GM23338 (cell line): Measurements from ENCODE around the gene ZNF800. TPM values are rescaled to one million over a fixed set of nuclear protein-coding genes. Genes with fewer than 3 reads are reported as not detected.

Experiments used
- ATAC-seq: fragments of 200-7000 bp; cut with Tn5 transposase; 3 replicates; pipeline ENCODE4 v1.9.1; 2020
- DNase-seq: peaks from one replicate; pipeline ENCODE4 v3.0.0-alpha.2; 2015; ENCODE audit warnings: low spot score
- H2AFZ ChIP-seq: fragments of 200-600 bp; sonication (generic); 2 replicates; pipeline ENCODE4 v1.8.0; 2016; ENCODE audit warnings: antibody characterized with exemption, mild to moderate bottlenecking, moderate library complexity
- H3F3A ChIP-seq: fragments of 200-600 bp; sonication (generic); replicated peaks from 2 replicates; pipeline ENCODE4 v1.8.0; 2017; ENCODE audit warnings: antibody characterized with exemption, mixed run types, low read depth
- H3K27ac ChIP-seq: fragments of 200-600 bp; sonication (generic); 2 replicates; pipeline ENCODE4 v1.6.1; 2016; ENCODE audit warnings: low read depth
- H3K27me3 ChIP-seq: fragments of 200-600 bp; sonication (generic); 2 replicates; pipeline ENCODE4 v1.8.0; 2016; ENCODE audit warnings: mild to moderate bottlenecking, mixed run types, moderate library complexity; ENCODE audit not compliant: insufficient read depth
- H3K36me3 ChIP-seq: fragments of 200-600 bp; sonication (generic); 2 replicates; pipeline ENCODE4 v1.8.0; 2016; ENCODE audit warnings: mild to moderate bottlenecking; ENCODE audit not compliant: insufficient read depth
- H3K4me1 ChIP-seq: fragments of 200-600 bp; sonication (generic); 2 replicates; pipeline ENCODE4 v1.8.0; 2016; ENCODE audit warnings: mild to moderate bottlenecking, moderate library complexity; ENCODE audit not compliant: insufficient read depth
- H3K4me2 ChIP-seq: fragments of 200-600 bp; sonication (generic); 2 replicates; pipeline ENCODE4 v1.7.1; 2017; ENCODE audit warnings: mixed run types
- H3K4me3 ChIP-seq: fragments of 200-600 bp; sonication (generic); 2 replicates; pipeline ENCODE4 v1.6.1; 2016; ENCODE audit warnings: mixed run types
- H3K79me2 ChIP-seq: fragments of 200-600 bp; sonication (generic); replicated peaks from 2 replicates; pipeline ENCODE4 v1.8.0; 2017; ENCODE audit warnings: mild to moderate bottlenecking; ENCODE audit not compliant: insufficient read depth
- H3K9me2 ChIP-seq: fragments of 200-600 bp; sonication (generic); 2 replicates; pipeline ENCODE4 v1.8.0; 2017; ENCODE audit not compliant: insufficient read depth
- H4K20me1 ChIP-seq: fragments of 200-600 bp; sonication (generic); replicated peaks from 2 replicates; pipeline ENCODE4 v1.8.0; 2017; ENCODE audit warnings: mild to moderate bottlenecking; ENCODE audit not compliant: insufficient read depth
- H3K27ac Mint-ChIP-seq: 2 replicates; pipeline ENCODE4 v1.8.0; 2020; ENCODE audit warnings: inconsistent platforms, mild to moderate bottlenecking, moderate library complexity, mixed read lengths
- H3K27me3 Mint-ChIP-seq: 3 replicates; pipeline ENCODE4 v1.8.0; 2022; ENCODE audit warnings: low read depth, mild to moderate bottlenecking, moderate library complexity, mixed read lengths, inconsistent platforms; ENCODE audit not compliant: insufficient read depth, poor library complexity
- H3K36me3 Mint-ChIP-seq: 3 replicates; pipeline ENCODE4 v1.8.0; 2021; ENCODE audit warnings: low read depth, mild to moderate bottlenecking, inconsistent platforms, moderate library complexity, mixed read lengths
- H3K4me1 Mint-ChIP-seq: 3 replicates; pipeline ENCODE4 v1.8.0; 2020; ENCODE audit warnings: mild to moderate bottlenecking, inconsistent platforms, mixed read lengths
- H3K4me3 Mint-ChIP-seq: 3 replicates; pipeline ENCODE4 v1.8.0; 2021; ENCODE audit warnings: moderate library complexity, mild to moderate bottlenecking, inconsistent platforms, mixed read lengths
- H3K9me3 Mint-ChIP-seq: 3 replicates; pipeline ENCODE4 v1.8.0; 2020; ENCODE audit warnings: moderate library complexity, mild to moderate bottlenecking, inconsistent platforms, mixed read lengths
- CREB1 ChIP-seq: fragments of 250-450 bp; sonication (Bioruptor Pico); IDR thresholded peaks from 2 replicates; pipeline ENCODE4 v1.5.0; 2020; ENCODE audit warnings: low read depth, mild to moderate bottlenecking, moderate library complexity
- EZH2 ChIP-seq: fragments of 200-600 bp; sonication (generic); IDR thresholded peaks from one replicate; pipeline ENCODE4 v1.8.0; 2017; ENCODE audit warnings: antibody characterized with exemption, mild to moderate bottlenecking, low read depth; ENCODE audit not compliant: unreplicated experiment
- EZH2phosphoT487 ChIP-seq: fragments of 200-600 bp; sonication (generic); IDR thresholded peaks from one replicate; pipeline ENCODE4 v1.8.1; 2018; ENCODE audit warnings: antibody characterized with exemption; ENCODE audit not compliant: unreplicated experiment
- JUNB ChIP-seq: IDR thresholded peaks from one replicate; pipeline ENCODE4 v1.6.1; 2016; ENCODE audit warnings: antibody characterized with exemption; ENCODE audit not compliant: unreplicated experiment
- NANOG ChIP-seq: IDR thresholded peaks from 2 replicates; pipeline ENCODE4 v1.6.1; 2016; ENCODE audit warnings: antibody characterized with exemption, borderline replicate concordance
- POLR2AphosphoS5 ChIP-seq: IDR thresholded peaks from 2 replicates; pipeline ENCODE4 v1.6.1; 2016; ENCODE audit warnings: antibody characterized with exemption, low read depth
- STAT1 ChIP-seq: IDR thresholded peaks from one replicate; pipeline ENCODE4 v1.6.1; 2016; ENCODE audit warnings: antibody characterized with exemption; ENCODE audit not compliant: unreplicated experiment
- ZNF114 ChIP-seq: fragments of 250-450 bp; sonication (Bioruptor Pico); IDR thresholded peaks from 2 replicates; pipeline ENCODE4 v1.5.0; 2020; ENCODE audit warnings: mild to moderate bottlenecking, moderate library complexity
- ZNF331 ChIP-seq: fragments of 250-450 bp; sonication (Bioruptor Pico); IDR thresholded peaks from 2 replicates; pipeline ENCODE4 v1.5.0; 2020; ENCODE audit warnings: low read depth, mild to moderate bottlenecking, moderate library complexity
- polyA plus RNA-seq: library from polyadenylated mRNA; unstranded; fragments of >200 nt; fragmentation: Nextera tagmentation; extraction: Ambion mirVana; gene quantifications from 2 replicates; pipeline ENCODE4 v1.2.1, GENCODE V29; 2016
- total RNA-seq: library from RNA; depleted of rRNA; stranded (reverse); fragments of >200 nt; shearing (Covaris generic); gene quantifications from 2 replicates; pipeline ENCODE4 v1.2.3, GENCODE V29; 2014
- TF ChIP-seq, protein P1 (sequence below), 2 experiments: fragments of 200-600 bp in 1 of 2; sonication (generic) in 1 of 2; conservative IDR thresholded peaks; 2 replicates each; pipeline versions ENCODE4 v1.5.1 to v1.6.1; 2016 to 2017; ENCODE audit warnings: antibody characterized with exemption in 2 of 2, low read depth in 2 of 2, mild to moderate bottlenecking in 2 of 2, moderate library complexity in 1 of 2
- TF ChIP-seq, protein P2 (sequence below): IDR thresholded peaks from one replicate; pipeline ENCODE4 v1.6.1; 2018; ENCODE audit warnings: antibody characterized with exemption; ENCODE audit not compliant: unreplicated experiment
- TF ChIP-seq, protein P3 (sequence below): fragments of 250-450 bp; sonication (Bioruptor Pico); IDR thresholded peaks from 2 replicates; pipeline ENCODE4 v1.5.0; 2020; ENCODE audit warnings: mild to moderate bottlenecking, moderate library complexity
- TF ChIP-seq, protein P4 (sequence below): IDR thresholded peaks from 2 replicates; pipeline ENCODE4 v1.6.1; 2016; ENCODE audit warnings: antibody characterized with exemption

Gene ZNF800
- total and polyA plus RNA-seq, 2 experiments from 2014 or later = 5.4 to 8.3 TPM

DNA sequence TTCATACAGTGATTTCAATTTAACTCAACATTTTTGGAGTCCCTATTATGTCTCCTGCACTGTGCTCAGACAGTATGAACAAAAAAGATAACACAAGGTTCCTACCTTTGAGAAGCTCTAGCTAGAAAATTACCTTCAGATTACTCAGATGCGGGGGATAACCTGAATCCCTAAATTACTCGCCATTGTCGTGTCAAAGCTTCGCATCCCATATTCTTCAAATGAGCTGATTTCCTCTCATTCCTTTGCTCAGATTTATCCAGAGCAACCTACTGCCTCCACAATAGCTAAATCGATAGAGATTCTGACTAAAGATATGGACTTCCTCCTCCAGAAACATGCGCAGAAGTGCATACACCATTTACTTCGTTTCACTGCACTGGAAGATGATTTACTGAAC lies 42.6 kb downstream of the ZNF800 start:
- H3K4me1 ChIP-seq = no peaks in the 10 kb centered on the region
- no peaks in the 10 kb centered on the region; the same call in 2 of the 3 replicates for H3K4me1 Mint-ChIP-seq
- DNase-seq = no peak
- H3K4me3 Mint-ChIP-seq = no peak overlapping the region
- H3F3A ChIP-seq = no peaks in the 10 kb centered on the region
- H3K9me2 ChIP-seq = no peaks in the 10 kb centered on the region
- peaks cover 48% of the 10 kb centered on the region for H3K27me3 ChIP-seq
- peaks cover 19% of the 10 kb centered on the region for H3K27me3 Mint-ChIP-seq
- H3K4me3 ChIP-seq = no peak overlapping the region
- TF ChIP-seq, protein P1, sequence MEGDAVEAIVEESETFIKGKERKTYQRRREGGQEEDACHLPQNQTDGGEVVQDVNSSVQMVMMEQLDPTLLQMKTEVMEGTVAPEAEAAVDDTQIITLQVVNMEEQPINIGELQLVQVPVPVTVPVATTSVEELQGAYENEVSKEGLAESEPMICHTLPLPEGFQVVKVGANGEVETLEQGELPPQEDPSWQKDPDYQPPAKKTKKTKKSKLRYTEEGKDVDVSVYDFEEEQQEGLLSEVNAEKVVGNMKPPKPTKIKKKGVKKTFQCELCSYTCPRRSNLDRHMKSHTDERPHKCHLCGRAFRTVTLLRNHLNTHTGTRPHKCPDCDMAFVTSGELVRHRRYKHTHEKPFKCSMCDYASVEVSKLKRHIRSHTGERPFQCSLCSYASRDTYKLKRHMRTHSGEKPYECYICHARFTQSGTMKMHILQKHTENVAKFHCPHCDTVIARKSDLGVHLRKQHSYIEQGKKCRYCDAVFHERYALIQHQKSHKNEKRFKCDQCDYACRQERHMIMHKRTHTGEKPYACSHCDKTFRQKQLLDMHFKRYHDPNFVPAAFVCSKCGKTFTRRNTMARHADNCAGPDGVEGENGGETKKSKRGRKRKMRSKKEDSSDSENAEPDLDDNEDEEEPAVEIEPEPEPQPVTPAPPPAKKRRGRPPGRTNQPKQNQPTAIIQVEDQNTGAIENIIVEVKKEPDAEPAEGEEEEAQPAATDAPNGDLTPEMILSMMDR (conservative IDR thresholded peaks at IDR 0.05; ENCODE audit: low read depth in 2 of 2) = no peak
- TF ChIP-seq ZNF331 (CRISPR knock-in tag) (no peak), EZH2 (no peak), POLR2AphosphoS5 (no peak), CREB1 (CRISPR knock-in tag) (no peak), EZH2phosphoT487 (no peak), STAT1 (no peak), JUNB (no peak), ZNF114 (no peak), NANOG (no peak)
- TF ChIP-seq, protein P2, sequence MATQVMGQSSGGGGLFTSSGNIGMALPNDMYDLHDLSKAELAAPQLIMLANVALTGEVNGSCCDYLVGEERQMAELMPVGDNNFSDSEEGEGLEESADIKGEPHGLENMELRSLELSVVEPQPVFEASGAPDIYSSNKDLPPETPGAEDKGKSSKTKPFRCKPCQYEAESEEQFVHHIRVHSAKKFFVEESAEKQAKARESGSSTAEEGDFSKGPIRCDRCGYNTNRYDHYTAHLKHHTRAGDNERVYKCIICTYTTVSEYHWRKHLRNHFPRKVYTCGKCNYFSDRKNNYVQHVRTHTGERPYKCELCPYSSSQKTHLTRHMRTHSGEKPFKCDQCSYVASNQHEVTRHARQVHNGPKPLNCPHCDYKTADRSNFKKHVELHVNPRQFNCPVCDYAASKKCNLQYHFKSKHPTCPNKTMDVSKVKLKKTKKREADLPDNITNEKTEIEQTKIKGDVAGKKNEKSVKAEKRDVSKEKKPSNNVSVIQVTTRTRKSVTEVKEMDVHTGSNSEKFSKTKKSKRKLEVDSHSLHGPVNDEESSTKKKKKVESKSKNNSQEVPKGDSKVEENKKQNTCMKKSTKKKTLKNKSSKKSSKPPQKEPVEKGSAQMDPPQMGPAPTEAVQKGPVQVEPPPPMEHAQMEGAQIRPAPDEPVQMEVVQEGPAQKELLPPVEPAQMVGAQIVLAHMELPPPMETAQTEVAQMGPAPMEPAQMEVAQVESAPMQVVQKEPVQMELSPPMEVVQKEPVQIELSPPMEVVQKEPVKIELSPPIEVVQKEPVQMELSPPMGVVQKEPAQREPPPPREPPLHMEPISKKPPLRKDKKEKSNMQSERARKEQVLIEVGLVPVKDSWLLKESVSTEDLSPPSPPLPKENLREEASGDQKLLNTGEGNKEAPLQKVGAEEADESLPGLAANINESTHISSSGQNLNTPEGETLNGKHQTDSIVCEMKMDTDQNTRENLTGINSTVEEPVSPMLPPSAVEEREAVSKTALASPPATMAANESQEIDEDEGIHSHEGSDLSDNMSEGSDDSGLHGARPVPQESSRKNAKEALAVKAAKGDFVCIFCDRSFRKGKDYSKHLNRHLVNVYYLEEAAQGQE = no peak
- TF ChIP-seq, protein P3, sequence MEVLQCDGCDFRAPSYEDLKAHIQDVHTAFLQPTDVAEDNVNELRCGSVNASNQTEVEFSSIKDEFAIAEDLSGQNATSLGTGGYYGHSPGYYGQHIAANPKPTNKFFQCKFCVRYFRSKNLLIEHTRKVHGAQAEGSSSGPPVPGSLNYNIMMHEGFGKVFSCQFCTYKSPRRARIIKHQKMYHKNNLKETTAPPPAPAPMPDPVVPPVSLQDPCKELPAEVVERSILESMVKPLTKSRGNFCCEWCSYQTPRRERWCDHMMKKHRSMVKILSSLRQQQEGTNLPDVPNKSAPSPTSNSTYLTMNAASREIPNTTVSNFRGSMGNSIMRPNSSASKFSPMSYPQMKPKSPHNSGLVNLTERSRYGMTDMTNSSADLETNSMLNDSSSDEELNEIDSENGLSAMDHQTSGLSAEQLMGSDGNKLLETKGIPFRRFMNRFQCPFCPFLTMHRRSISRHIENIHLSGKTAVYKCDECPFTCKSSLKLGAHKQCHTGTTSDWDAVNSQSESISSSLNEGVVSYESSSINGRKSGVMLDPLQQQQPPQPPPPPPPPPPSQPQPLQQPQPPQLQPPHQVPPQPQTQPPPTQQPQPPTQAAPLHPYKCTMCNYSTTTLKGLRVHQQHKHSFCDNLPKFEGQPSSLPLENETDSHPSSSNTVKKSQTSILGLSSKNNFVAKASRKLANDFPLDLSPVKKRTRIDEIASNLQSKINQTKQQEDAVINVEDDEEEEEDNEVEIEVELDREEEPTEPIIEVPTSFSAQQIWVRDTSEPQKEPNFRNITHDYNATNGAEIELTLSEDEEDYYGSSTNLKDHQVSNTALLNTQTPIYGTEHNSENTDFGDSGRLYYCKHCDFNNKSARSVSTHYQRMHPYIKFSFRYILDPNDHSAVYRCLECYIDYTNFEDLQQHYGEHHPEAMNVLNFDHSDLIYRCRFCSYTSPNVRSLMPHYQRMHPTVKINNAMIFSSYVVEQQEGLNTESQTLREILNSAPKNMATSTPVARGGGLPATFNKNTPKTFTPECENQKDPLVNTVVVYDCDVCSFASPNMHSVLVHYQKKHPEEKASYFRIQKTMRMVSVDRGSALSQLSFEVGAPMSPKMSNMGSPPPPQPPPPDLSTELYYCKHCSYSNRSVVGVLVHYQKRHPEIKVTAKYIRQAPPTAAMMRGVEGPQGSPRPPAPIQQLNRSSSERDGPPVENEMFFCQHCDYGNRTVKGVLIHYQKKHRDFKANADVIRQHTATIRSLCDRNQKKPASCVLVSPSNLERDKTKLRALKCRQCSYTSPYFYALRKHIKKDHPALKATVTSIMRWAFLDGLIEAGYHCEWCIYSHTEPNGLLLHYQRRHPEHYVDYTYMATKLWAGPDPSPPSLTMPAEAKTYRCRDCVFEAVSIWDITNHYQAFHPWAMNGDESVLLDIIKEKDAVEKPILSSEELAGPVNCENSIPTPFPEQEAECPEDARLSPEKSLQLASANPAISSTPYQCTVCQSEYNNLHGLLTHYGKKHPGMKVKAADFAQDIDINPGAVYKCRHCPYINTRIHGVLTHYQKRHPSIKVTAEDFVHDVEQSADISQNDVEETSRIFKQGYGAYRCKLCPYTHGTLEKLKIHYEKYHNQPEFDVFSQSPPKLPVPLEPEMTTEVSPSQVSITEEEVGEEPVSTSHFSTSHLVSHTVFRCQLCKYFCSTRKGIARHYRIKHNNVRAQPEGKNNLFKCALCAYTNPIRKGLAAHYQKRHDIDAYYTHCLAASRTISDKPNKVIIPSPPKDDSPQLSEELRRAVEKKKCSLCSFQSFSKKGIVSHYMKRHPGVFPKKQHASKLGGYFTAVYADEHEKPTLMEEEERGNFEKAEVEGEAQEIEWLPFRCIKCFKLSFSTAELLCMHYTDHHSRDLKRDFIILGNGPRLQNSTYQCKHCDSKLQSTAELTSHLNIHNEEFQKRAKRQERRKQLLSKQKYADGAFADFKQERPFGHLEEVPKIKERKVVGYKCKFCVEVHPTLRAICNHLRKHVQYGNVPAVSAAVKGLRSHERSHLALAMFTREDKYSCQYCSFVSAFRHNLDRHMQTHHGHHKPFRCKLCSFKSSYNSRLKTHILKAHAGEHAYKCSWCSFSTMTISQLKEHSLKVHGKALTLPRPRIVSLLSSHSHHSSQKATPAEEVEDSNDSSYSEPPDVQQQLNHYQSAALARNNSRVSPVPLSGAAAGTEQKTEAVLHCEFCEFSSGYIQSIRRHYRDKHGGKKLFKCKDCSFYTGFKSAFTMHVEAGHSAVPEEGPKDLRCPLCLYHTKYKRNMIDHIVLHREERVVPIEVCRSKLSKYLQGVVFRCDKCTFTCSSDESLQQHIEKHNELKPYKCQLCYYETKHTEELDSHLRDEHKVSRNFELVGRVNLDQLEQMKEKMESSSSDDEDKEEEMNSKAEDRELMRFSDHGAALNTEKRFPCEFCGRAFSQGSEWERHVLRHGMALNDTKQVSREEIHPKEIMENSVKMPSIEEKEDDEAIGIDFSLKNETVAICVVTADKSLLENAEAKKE (CRISPR knock-in tag) = no peak
- TF ChIP-seq, protein P4, sequence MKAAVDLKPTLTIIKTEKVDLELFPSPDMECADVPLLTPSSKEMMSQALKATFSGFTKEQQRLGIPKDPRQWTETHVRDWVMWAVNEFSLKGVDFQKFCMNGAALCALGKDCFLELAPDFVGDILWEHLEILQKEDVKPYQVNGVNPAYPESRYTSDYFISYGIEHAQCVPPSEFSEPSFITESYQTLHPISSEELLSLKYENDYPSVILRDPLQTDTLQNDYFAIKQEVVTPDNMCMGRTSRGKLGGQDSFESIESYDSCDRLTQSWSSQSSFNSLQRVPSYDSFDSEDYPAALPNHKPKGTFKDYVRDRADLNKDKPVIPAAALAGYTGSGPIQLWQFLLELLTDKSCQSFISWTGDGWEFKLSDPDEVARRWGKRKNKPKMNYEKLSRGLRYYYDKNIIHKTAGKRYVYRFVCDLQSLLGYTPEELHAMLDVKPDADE = no peak
- H3K27ac Mint-ChIP-seq = no peak overlapping the region
- H3K79me2 ChIP-seq = no peaks in the 10 kb centered on the region
- no peak overlapping the region for H2AFZ ChIP-seq
- no peak overlapping the region for H3K27ac ChIP-seq
- no peak for ATAC-seq
- no peaks in the 10 kb centered on the region for H3K36me3 Mint-ChIP-seq
- H3K4me2 ChIP-seq = no peak overlapping the region
- no peaks in the 10 kb centered on the region for H3K36me3 ChIP-seq
- H4K20me1 ChIP-seq = no peaks in the 10 kb centered on the region
- no peaks in the 10 kb centered on the region for H3K9me3 Mint-ChIP-seq
